Activated naive CD8-positive, alpha-beta T cell treated with anti-CD3 and anti-CD28 coated beads for 36 hours (primary cell): Measurements from ENCODE around the gene AGAP1. TPM values are rescaled to one million over a fixed set of nuclear protein-coding genes. Genes with fewer than 3 reads are reported as not detected.

Source experiments
- DNase-seq: peaks from one replicate; pipeline ENCODE4 v3.0.0; 2021
- H3K27ac Mint-ChIP-seq: one replicate; pipeline ENCODE4 v1.8.0; 2022; ENCODE audit warnings: mild to moderate bottlenecking, moderate library complexity, mixed read lengths
- H3K27me3 Mint-ChIP-seq: one replicate; pipeline ENCODE4 v1.8.0; 2022; ENCODE audit warnings: mild to moderate bottlenecking, mixed read lengths
- H3K36me3 Mint-ChIP-seq: one replicate; pipeline ENCODE4 v1.8.0; 2021; ENCODE audit warnings: mild to moderate bottlenecking, mixed read lengths
- H3K4me1 Mint-ChIP-seq: one replicate; pipeline ENCODE4 v1.8.0; 2021; ENCODE audit warnings: mixed read lengths
- H3K4me3 Mint-ChIP-seq: one replicate; pipeline ENCODE4 v1.8.0; 2022; ENCODE audit warnings: mild to moderate bottlenecking, moderate library complexity, mixed read lengths
- H3K9me3 Mint-ChIP-seq: one replicate; pipeline ENCODE4 v1.8.0; 2022; ENCODE audit warnings: mixed read lengths
- total RNA-seq, 2 experiments: library from RNA; stranded (reverse); gene quantifications; one replicate each; pipeline ENCODE4 v1.2.3, GENCODE V29; 2021

Gene AGAP1
- total RNA-seq, 2 experiments from 2014 or later = 0.89 to 1.4 TPM

- H3K4me3 Mint-ChIP-seq = no peak overlapping the region
These were observed 286.6 kb downstream of the AGAP1 start for GRCh38 chr2:235780401-235780800.

GRCh38 chr2:235781775-235782174, 287.9 kb downstream of the AGAP1 start:
- Mint-ChIP-seq H3K27ac (no peak overlapping the region), H3K4me3 (no peak overlapping the region), H3K4me1 (no peaks in the 10 kb centered on the region), H3K36me3 (no peaks in the 10 kb centered on the region), H3K9me3 (no peaks in the 10 kb centered on the region), H3K27me3 (peaks cover 34% of the 10 kb centered on the region)
- no peak for DNase-seq

More at GRCh38 chr2:235780401-235780800, 286.6 kb downstream of the AGAP1 start:
- DNase-seq = no peak
- H3K36me3 Mint-ChIP-seq = no peaks in the 10 kb centered on the region
- no peaks in the 10 kb centered on the region for H3K4me1 Mint-ChIP-seq
- H3K27ac Mint-ChIP-seq = no peak overlapping the region
- no peaks in the 10 kb centered on the region for H3K9me3 Mint-ChIP-seq
- H3K27me3 Mint-ChIP-seq = peaks cover 41% of the 10 kb centered on the region

- no peaks in the 10 kb centered on the region for H3K4me1 Mint-ChIP-seq
- no peak overlapping the region for H3K4me3 Mint-ChIP-seq
- DNase-seq = no peak
- H3K27me3 Mint-ChIP-seq = peaks cover 21% of the 10 kb centered on the region
- no peaks in the 10 kb centered on the region for H3K36me3 Mint-ChIP-seq
- H3K27ac Mint-ChIP-seq = no peak overlapping the region
- H3K9me3 Mint-ChIP-seq = no peaks in the 10 kb centered on the region
These were observed 290.9 kb downstream of the AGAP1 start for GRCh38 chr2:235784788-235785187.

- DNase-seq = no peak
- Mint-ChIP-seq H3K4me3 (no peak overlapping the region), H3K9me3 (no peaks in the 10 kb centered on the region), H3K36me3 (no peaks in the 10 kb centered on the region), H3K4me1 (no peaks in the 10 kb centered on the region), H3K27me3 (peaks cover 23% of the 10 kb centered on the region), H3K27ac (no peak overlapping the region)
These were observed 295.7 kb downstream of the AGAP1 start for GRCh38 chr2:235789552-235789951.

- no peaks in the 10 kb centered on the region for H3K4me1 Mint-ChIP-seq
- H3K27me3 Mint-ChIP-seq = peaks cover 29% of the 10 kb centered on the region
- H3K4me3 Mint-ChIP-seq = no peak overlapping the region
- H3K9me3 Mint-ChIP-seq = no peaks in the 10 kb centered on the region
- no peak overlapping the region for H3K27ac Mint-ChIP-seq
- peak; percentile 8 for DNase-seq
- no peaks in the 10 kb centered on the region for H3K36me3 Mint-ChIP-seq
These were observed 299.4 kb downstream of the AGAP1 start for GRCh38 chr2:235793163-235793752.

- no peaks in the 10 kb centered on the region for H3K36me3 Mint-ChIP-seq
- no peaks in the 10 kb centered on the region for H3K9me3 Mint-ChIP-seq
- H3K4me1 Mint-ChIP-seq = no peaks in the 10 kb centered on the region
- H3K4me3 Mint-ChIP-seq = no peak overlapping the region
- no peak overlapping the region for H3K27ac Mint-ChIP-seq
- no peak for DNase-seq
- H3K27me3 Mint-ChIP-seq = peaks cover 12% of the 10 kb centered on the region
These were observed 305.4 kb downstream of the AGAP1 start for GRCh38 chr2:235799281-235799680.

- H3K27ac Mint-ChIP-seq = no peak overlapping the region
- H3K9me3 Mint-ChIP-seq = no peaks in the 10 kb centered on the region
- DNase-seq = no peak
- H3K4me3 Mint-ChIP-seq = no peak overlapping the region
- H3K4me1 Mint-ChIP-seq = no peaks in the 10 kb centered on the region
- H3K36me3 Mint-ChIP-seq = no peaks in the 10 kb centered on the region
- H3K27me3 Mint-ChIP-seq = peaks cover 6% of the 10 kb centered on the region
These were observed 308.7 kb downstream of the AGAP1 start for GRCh38 chr2:235802542-235802941.

- Mint-ChIP-seq H3K9me3 (no peaks in the 10 kb centered on the region), H3K4me1 (no peaks in the 10 kb centered on the region), H3K27me3 (peaks cover under 1% of the 10 kb centered on the region), H3K27ac (no peak overlapping the region), H3K4me3 (no peak overlapping the region), H3K36me3 (no peaks in the 10 kb centered on the region)
- no peak for DNase-seq
These were observed 309.2 kb downstream of the AGAP1 start for GRCh38 chr2:235803028-235803427.

GRCh38 chr2:235804676-235805075, 310.8 kb downstream of the AGAP1 start:
- Mint-ChIP-seq H3K27ac (no peak overlapping the region), H3K4me1 (no peaks in the 10 kb centered on the region), H3K4me3 (no peak overlapping the region), H3K27me3 (no peaks in the 10 kb centered on the region), H3K9me3 (no peaks in the 10 kb centered on the region), H3K36me3 (no peaks in the 10 kb centered on the region)
- no peak for DNase-seq

GRCh38 chr2:235806986-235807750, 313.3 kb downstream of the AGAP1 start:
- no peak for DNase-seq
- Mint-ChIP-seq H3K9me3 (no peaks in the 10 kb centered on the region), H3K36me3 (no peaks in the 10 kb centered on the region), H3K4me1 (no peaks in the 10 kb centered on the region), H3K27me3 (no peaks in the 10 kb centered on the region), H3K27ac (no peak overlapping the region), H3K4me3 (no peak overlapping the region)

GRCh38 chr2:235808366-235808765, 314.5 kb downstream of the AGAP1 start:
- Mint-ChIP-seq H3K4me1 (no peaks in the 10 kb centered on the region), H3K27me3 (no peaks in the 10 kb centered on the region), H3K9me3 (no peaks in the 10 kb centered on the region), H3K36me3 (no peaks in the 10 kb centered on the region), H3K4me3 (no peak overlapping the region), H3K27ac (no peak overlapping the region)
- no peak for DNase-seq

- H3K9me3 Mint-ChIP-seq = no peaks in the 10 kb centered on the region
These were observed 316.4 kb downstream of the AGAP1 start for GRCh38 chr2:235810252-235810651.

GRCh38 chr2:235810846-235811245, 317.0 kb downstream of the AGAP1 start:
- Mint-ChIP-seq H3K4me3 (no peak overlapping the region), H3K9me3 (no peaks in the 10 kb centered on the region), H3K27me3 (no peaks in the 10 kb centered on the region), H3K4me1 (no peaks in the 10 kb centered on the region), H3K36me3 (no peaks in the 10 kb centered on the region), H3K27ac (no peak overlapping the region)
- no peak for DNase-seq

More at GRCh38 chr2:235810252-235810651, 316.4 kb downstream of the AGAP1 start:
- Mint-ChIP-seq H3K4me1 (no peaks in the 10 kb centered on the region), H3K27me3 (no peaks in the 10 kb centered on the region), H3K4me3 (no peak overlapping the region), H3K27ac (no peak overlapping the region), H3K36me3 (no peaks in the 10 kb centered on the region)
- DNase-seq = no peak

- no peaks in the 10 kb centered on the region for H3K9me3 Mint-ChIP-seq
- H3K36me3 Mint-ChIP-seq = no peaks in the 10 kb centered on the region
- H3K27me3 Mint-ChIP-seq = no peaks in the 10 kb centered on the region
- no peaks in the 10 kb centered on the region for H3K4me1 Mint-ChIP-seq
- no peak overlapping the region for H3K27ac Mint-ChIP-seq
- no peak overlapping the region for H3K4me3 Mint-ChIP-seq
- no peak for DNase-seq
These were observed 317.8 kb downstream of the AGAP1 start for GRCh38 chr2:235811446-235812184.

GRCh38 chr2:235812185-235812665, 318.4 kb downstream of the AGAP1 start:
- H3K27ac Mint-ChIP-seq = no peak overlapping the region
- no peaks in the 10 kb centered on the region for H3K36me3 Mint-ChIP-seq
- DNase-seq = no peak
- H3K4me3 Mint-ChIP-seq = no peak overlapping the region
- H3K9me3 Mint-ChIP-seq = no peaks in the 10 kb centered on the region
- no peaks in the 10 kb centered on the region for H3K4me1 Mint-ChIP-seq
- H3K27me3 Mint-ChIP-seq = no peaks in the 10 kb centered on the region
